Stimulated activated CD8-positive, alpha-beta memory T cell treated with anti-CD3 and anti-CD28 coated beads, Interleukin-15, amount 100 ng/mL, for 4 hours (primary cell): ENCODE measurements around the gene LMO1.

ENCODE experiments used
- DNase-seq, 2 donors: peaks; one replicate each; pipeline ENCODE4 v3.0.0-alpha.2; 2020; ENCODE audit warnings: low read depth in 2 of 2

LMO1 gene

GRCh38 chr11:8242499-8243280 lies 21.0 kb downstream of the LMO1 start:
- DNase-seq: no peak

GRCh38 chr11:8242118-8242475 lies 21.6 kb downstream of the LMO1 start:
- DNase-seq: no peak

DNA sequence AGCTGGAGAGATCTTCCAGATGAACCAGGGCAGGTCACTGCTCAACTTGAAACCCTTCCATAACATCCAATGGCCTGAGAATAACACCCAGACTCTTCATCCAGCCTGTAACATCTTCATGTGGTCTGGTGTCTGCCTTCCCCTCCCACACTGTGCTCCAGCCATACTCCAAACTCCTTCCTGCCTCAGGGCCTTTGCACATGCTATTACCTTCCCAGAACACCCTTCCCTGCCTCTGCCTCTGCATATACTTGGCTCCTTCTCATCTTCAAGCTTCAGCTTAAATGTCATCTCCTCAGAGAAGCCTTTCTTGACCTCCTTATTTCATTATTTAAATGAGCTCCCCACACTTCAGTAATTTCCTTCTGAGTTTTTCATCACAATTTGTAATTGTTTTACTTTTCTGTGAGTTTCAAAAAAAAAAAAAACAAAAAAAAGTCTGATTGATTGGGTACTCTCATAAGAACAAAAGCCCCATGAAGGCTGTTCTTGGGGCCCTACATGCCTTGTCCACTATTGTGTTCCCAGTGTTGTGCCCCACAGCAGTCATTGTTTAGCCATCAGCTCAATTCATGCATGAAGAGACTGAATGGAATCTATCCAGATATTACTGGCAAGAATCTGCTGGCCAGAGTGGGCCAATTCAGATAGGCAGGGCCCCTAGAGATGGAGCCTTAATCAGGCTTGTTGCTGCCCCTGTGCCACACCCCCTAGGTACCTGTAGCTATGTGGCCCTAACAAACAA lies 22.1 kb downstream of the LMO1 start:
- DNase-seq: no peak

DNA sequence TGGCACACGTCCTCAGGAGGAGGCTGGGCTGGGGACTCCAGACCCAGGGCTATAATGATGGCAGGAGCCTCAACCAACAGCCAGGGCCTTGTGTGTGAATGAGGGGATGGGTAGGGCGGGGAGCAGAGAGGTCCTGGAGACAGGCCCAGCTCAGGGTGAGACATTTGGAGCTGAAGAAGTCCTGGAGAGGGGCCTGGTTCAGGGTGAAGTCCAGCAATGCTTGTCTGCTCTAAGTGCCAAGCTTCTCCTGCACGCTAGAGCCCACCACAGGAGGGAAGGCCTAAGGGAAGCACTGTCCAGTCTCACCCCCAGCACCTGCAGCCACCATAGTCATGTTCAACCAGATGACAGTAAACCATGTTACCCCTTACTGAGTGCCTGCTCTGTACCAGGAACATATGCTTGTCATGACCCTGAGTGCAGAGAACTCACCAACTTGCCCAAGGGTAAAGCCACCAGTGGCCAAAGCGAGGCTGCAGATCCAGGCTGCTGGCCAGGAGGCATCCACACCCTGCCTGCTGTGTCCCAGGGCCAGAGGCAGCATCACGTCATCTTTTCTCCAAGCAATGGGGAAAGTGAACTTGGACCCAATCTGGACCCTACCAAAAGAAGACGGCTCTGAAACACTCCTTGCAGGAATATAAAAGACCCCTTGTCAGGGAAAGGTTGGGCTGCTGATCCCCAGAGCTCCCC lies 24.0 kb downstream of the LMO1 start:
- DNase-seq: no peak

GRCh38 chr11:8239040-8239439 lies 24.6 kb downstream of the LMO1 start:
- DNase-seq: no peak

GRCh38 chr11:8237453-8237852 lies 26.2 kb downstream of the LMO1 start:
- no peak for DNase-seq

DNA sequence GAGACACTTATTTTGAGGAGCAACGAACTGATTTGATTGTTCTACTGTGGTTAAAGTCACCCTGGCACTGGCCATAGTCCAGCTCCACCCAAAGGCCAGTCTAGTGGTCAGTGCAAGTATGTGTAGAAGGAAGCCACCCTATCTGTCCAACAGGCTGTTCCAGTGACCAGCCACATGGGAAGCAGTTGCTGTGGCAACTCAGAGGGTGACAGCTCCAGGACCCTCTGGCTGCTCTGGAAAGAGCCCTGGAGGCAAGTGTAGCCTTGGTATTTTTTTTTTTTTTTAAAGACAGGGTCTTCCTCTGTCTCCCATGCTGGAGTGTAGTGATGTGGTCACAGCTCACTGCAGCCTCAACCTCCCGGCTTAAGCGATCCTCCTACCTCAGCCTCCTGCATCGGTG lies 27.8 kb downstream of the LMO1 start:
- DNase-seq: no peak

GRCh38 chr11:8234910-8235309 lies 28.8 kb downstream of the LMO1 start:
- no peak for DNase-seq

DNA sequence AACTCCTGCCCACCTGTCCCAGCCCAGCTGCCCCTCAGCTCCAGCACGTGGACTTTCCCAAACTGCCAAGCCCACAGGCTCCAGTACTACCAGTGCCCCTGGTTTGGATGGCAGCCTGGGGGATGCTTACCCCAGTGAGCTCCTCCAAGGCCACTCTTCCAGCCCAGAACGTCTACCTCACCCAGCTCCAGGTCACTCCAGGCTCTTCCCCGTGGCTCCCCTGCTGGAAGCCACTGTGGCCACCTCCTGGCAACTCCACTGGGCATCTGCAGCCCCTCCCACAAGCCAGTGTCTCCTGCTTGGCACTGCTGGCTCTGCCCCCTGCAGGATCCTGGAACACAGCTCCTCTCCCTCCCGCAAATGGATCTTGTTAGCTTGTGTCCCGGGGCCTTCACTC lies 29.3 kb downstream of the LMO1 start:
- no peak for DNase-seq

DNA sequence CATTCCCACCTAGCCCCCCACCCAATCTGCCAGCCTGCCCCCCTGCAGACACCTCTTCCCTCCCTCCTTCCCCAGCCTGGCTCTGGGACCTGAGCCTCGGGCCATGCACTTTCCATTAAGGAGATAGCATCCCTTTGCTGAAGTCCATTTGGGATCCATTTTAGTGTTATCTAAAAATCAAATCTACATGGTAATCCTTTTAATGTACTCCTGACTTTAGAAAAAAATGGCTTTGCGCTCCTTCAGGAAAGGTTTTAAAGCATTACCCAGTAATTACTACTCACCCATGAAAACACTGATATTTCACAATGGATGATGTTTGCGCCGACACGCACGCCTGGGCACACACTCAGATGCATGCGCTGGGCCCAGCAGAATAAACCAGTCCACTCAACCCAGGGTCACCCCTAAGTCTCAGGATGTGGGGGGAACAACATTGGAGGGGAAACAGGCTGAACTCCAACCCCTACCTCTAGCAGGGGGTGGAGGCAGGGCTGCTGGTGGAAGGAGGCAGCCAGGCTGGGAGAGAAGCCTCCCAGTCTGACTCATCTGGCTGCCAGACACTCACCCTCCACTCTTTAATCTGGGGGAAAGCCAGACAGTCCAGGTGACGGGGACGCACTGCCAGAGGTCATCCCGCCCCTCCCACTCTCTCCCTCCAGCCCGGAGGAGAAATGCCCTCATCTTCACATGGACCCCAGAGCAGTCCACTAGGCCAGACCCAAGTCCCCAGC lies 29.8 kb downstream of the LMO1 start:
- DNase-seq: no peak

GRCh38 chr11:8232849-8233606 lies 30.6 kb downstream of the LMO1 start:
- no peak for DNase-seq

- no peak for DNase-seq
Measured at GRCh38 chr11:8232414-8232813, 31.3 kb downstream of the LMO1 start.

- DNase-seq: no peak
Measured at GRCh38 chr11:8231979-8232378, 31.7 kb downstream of the LMO1 start.

DNA sequence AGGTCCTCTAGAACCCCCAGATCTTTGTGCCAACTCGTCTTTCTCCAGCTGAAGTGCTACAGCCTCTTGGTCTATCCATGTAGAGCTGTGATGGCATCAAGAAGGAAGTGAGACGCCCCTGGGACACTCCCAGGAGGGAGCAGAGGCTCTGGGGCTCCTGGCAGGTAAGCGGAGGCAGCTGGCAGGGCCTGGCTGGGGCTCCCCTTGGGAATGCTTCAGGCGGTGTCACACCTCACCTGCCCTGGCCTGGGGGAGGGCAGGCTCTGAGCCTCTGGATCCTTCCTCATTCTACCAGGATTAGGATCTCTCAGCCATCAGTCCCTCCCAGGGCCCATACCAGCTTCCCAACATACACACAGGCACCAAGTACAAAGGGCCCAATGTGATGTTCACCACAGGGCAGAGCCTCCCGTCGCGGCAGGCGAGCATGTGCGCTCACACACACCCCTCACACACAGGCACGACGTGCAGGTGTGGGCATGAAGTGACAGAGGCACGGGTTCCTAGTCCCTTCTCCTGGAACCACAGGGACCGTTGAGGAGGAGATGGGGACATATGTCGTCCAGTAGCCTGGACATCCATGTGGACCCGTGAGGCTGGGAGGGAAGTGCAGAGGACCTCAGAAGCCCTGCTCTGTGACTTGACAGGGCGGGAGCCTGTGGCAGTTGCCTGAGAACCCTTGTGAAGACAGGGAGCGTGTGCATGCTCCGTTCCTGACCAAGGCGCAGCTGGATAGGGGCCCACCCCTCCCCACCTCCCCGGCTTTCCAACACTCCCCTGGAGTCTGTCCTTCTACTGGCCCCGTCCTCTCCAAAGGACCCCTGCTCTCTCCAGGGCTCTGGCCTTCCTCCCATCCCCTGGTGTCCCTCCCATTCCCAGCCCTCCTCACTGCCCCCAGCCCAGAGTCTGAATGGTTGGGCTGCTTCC lies 32.5 kb downstream of the LMO1 start:
- no peak for DNase-seq

DNA sequence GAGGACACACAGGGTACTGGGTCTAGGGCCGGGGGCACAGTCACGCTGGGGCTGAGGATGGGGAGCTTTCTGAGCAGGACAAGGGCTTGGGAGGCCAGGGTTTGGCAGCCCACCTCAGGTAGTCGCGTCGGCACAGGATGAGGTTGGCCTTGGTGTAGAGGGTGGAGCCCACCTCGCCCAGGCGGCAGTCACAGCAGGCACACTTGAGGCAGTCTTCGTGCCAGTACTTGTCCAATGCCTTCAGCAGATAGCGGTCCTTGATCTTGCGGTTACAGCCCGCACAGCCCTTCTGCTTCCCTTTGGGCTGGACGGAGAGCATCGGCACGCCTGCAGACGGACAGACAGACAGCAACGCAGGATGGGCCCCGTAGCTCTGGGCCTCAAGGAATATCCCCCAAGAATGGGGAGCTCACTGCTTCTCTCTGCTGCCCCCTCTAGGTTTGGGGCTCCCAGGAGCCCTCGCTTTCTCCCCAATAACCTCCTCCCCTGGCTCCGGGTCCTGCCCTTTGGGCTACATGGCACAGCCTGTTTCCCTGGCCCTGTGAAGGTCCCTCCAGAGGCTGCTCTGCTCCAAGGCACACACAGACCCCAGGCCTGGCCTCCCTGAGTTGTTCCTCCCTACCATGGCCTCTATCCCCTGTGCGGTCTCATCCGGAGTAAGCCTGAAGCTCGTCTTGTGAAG lies 33.4 kb downstream of the LMO1 start:
- no peak for DNase-seq

DNA sequence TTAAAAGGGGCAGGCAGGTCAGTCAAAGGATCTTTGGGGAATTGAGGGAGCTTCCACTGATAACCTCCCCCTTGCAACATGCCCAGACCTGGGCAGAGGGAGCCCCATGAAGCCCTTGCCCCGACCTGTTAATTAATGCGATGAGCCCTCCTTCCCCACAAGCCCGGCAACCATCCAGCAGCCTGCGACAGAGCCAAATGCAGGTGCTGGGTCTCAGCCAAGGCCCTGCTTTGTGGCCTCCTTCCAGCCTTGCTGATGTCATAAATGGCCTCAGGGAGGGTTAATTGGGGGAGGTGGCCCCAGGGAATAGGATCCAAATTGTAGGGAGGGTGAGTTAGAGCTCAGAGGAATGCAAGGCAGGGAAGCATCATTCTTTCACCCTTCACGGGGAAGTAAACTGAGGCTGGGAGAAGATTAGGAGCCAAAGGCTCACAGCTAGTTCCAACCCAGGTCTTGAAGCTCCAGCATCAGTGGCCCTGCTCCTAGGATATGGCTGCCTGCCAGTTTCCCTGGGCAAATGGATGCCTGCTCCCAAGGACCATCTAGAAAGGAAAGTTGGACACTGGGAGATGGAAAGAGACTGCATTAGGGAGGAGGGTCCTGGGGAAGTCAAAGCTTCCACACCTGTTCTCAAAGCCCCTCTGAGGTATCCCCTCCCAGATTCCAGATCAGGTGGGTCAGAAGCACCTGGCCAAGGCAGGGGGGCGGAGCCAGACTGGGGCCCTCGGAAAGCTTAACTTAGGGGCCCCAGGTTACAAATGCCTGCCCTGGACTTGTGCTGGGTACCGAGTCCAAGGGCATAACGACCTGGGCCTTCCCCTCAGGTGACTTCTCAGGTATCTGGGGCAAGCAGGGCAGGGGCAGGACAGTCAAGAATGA lies 34.1 kb downstream of the LMO1 start:
- no peak for DNase-seq

DNA sequence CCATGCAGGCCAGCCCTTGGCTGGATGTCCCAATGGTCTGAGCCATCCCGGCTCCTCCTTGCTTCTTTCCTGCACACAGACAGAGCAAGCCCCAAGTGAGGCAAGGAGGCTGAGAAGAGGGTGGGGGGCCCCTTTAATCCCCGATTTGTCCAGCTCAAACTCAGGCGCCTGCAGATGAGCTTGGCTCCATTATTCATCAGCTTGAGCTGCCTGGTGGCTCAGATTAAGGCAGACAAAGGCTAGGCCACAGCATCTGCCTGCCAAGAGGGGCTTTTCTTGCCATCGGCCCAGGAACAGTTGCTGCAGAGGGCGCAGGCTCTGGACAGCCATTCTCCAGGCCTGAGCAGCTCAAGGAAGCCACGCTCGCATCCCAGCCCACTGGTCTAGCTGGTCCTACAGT lies 35.4 kb downstream of the LMO1 start:
- DNase-seq: no peak
